Muscle of leg (tissue), 11 donors: ENCODE measurements around the gene DRD4. TPM values are rescaled to one million over a fixed set of nuclear protein-coding genes. Genes with fewer than 3 reads are reported as not detected.
"Not testable (repeated sequence)": the region's sequence is repeated elsewhere in the genome, so short reads cannot be mapped to it uniquely, and the experiment has no call there.

ENCODE experiments used
- DNase-seq: peaks from one replicate; pipeline ENCODE4 v3.0.0; 2013
- H3K27ac ChIP-seq: one replicate; pipeline ENCODE4 v1.5.1; 2013; ENCODE audit warnings: mild to moderate bottlenecking, low read length, control low read depth
- H3K27me3 ChIP-seq: one replicate; pipeline ENCODE4 v1.6.1; 2013; ENCODE audit warnings: low read length; ENCODE audit not compliant: control insufficient read depth, insufficient read depth
- H3K36me3 ChIP-seq: one replicate; pipeline ENCODE4 v1.6.1; 2013; ENCODE audit warnings: low read length; ENCODE audit not compliant: control insufficient read depth, insufficient read depth
- H3K4me1 ChIP-seq: one replicate; pipeline ENCODE4 v1.6.1; 2013; ENCODE audit warnings: low read length; ENCODE audit not compliant: control insufficient read depth, insufficient read depth
- H3K4me3 ChIP-seq: one replicate; pipeline ENCODE4 v1.5.1; 2013; ENCODE audit warnings: low read length, control low read depth
- H3K9me3 ChIP-seq: replicated peaks from 2 replicates; pipeline ENCODE4 v1.6.1; 2013; ENCODE audit warnings: low read depth, low read length; ENCODE audit not compliant: control insufficient read depth
- WGBS: methylation state at CpG from one replicate; pipeline ENCODE4 v1.1.5; 2013; ENCODE audit warnings: missing lambda C conversion rate; ENCODE audit not compliant: insufficient coverage; 5-methylcytosine and 5-hydroxymethylcytosine counted together
- polyA plus RNA-seq, 8 donors: library from polyadenylated mRNA; unstranded; fragments of 120-200 nt; gene quantifications; one replicate each; pipeline versions ENCODE4 v1.2.1 to v1.2.3, GENCODE V29; 2013; ENCODE audit warnings: inconsistent platforms in 1 of 8, low replicate concordance in 1 of 8; ENCODE audit not compliant: insufficient read length in 8 of 8, insufficient read depth in 1 of 8
- total RNA-seq: library from RNA; stranded (reverse); fragments of 120-200 nt; gene quantifications from one replicate; pipeline ENCODE4 v1.2.4, GENCODE V29; 2013

Gene DRD4
- total and polyA plus RNA-seq, 9 donors = 0.18 to 2.0 (median 0.77) TPM

GRCh38 chr11:643849-644738 lies 7.0 kb downstream of the DRD4 start:
- Histone ChIP-seq H3K36me3 (peaks cover 29% of the 10 kb centered on the region), H3K4me1 (peaks cover 8% of the 10 kb centered on the region), H3K4me3 (no peak overlapping the region), H3K27me3 (peaks cover 23% of the 10 kb centered on the region), H3K9me3 (no peaks in the 10 kb centered on the region), H3K27ac (no peak overlapping the region)
- no peak for DNase-seq
- whole genome bisulfite sequencing = 83% methylated on average over 44 of the region's 50 CpGs

DNA sequence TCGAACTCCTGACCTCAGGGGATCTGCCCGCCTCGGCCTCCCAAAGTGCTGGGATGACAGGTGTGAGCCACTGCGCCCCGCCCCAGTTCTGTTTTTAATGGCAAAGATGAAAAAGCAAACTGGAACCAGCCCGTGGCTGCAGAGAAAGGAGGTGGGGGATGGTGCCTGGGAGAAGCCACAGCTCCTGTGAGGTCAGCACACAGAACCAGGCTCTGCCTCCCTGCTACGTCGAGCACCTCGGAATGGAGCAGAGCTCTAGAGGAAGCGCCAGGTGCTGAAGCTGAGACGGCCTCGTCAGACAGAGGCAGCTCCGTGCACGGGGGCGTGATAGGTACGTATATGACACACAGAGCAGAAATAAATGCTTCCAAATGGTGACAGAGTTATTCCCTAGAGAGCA lies 8.5 kb downstream of the DRD4 start:
- no peak overlapping the region for H3K27ac ChIP-seq
- H3K36me3 ChIP-seq = peaks cover 29% of the 10 kb centered on the region
- H3K9me3 ChIP-seq = no peaks in the 10 kb centered on the region
- peaks cover 11% of the 10 kb centered on the region for H3K27me3 ChIP-seq
- H3K4me3 ChIP-seq = no peak overlapping the region
- WGBS = 81% methylated on average over 14 of the region's 16 CpGs
- no peak for DNase-seq
- peaks cover 5% of the 10 kb centered on the region for H3K4me1 ChIP-seq

DNA sequence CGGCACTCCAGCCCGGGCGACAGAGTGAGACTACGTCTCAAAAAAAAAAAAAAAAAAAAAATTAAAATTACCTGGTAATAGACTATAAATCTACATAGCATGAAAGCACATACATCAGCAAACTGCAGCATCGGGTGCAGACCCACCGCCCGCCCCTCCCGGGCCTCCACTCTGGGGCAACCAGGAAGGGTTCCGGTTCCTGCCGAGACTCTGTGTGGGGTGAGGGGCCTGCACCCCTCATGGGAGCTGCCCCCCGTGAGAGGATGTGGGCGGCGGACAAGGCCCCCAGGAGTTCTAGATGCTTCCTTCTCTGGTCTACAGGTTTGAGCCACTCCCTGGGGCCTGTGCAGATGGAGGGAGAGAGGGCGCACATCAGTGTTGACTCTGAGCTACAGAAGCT lies 9.1 kb downstream of the DRD4 start:
- H3K4me3 ChIP-seq = no peak overlapping the region
- H3K36me3 ChIP-seq = peaks cover 29% of the 10 kb centered on the region

GRCh38 chr11:647672-648158 lies 10.6 kb downstream of the DRD4 start:
- peaks cover 24% of the 10 kb centered on the region for H3K36me3 ChIP-seq
- H3K27ac ChIP-seq, H3K27me3 ChIP-seq, DNase-seq, H3K4me1 ChIP-seq, H3K9me3 ChIP-seq, H3K4me3 ChIP-seq: not testable (repeated sequence)
- 87% methylated on average over 3 of the region's 14 CpGs for WGBS

More for the DNA sequence above, 9.1 kb downstream of the DRD4 start:
- no peaks in the 10 kb centered on the region for H3K9me3 ChIP-seq
- 84% methylated on average over 5 of the region's 14 CpGs for WGBS
- H3K4me1 ChIP-seq = no peaks in the 10 kb centered on the region
- DNase-seq = no peak
- H3K27ac ChIP-seq = no peak overlapping the region
- peaks cover 4% of the 10 kb centered on the region for H3K27me3 ChIP-seq

DNA sequence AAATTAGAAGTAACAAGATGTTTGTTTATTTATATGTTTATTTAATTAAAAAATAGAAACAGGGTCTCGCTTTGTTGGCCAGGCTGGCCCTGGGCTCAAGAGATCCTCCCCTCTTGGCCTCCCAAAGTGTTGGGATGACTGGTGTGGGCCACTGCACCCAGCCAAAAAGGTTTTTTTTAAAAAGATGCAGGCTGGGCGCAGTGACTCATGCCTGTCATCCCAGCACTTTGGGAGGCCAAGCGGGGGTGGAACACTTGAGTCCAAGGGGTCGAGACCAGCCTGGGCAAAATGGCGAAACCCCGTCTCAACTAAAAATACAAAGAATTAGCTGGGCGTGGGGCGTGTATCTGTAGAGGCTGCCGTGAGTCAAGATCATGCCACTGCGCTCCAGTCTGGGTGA lies 13.4 kb downstream of the DRD4 start:
- no peaks in the 10 kb centered on the region for H3K4me1 ChIP-seq
- DNase-seq = no peak
- H3K9me3 ChIP-seq = no peaks in the 10 kb centered on the region
- H3K27me3 ChIP-seq = no peaks in the 10 kb centered on the region
- peaks cover 11% of the 10 kb centered on the region for H3K36me3 ChIP-seq
- H3K4me3 ChIP-seq = no peak overlapping the region
- H3K27ac ChIP-seq = no peak overlapping the region
- 95% methylated on average over 7 of the region's 10 CpGs for WGBS

DNA sequence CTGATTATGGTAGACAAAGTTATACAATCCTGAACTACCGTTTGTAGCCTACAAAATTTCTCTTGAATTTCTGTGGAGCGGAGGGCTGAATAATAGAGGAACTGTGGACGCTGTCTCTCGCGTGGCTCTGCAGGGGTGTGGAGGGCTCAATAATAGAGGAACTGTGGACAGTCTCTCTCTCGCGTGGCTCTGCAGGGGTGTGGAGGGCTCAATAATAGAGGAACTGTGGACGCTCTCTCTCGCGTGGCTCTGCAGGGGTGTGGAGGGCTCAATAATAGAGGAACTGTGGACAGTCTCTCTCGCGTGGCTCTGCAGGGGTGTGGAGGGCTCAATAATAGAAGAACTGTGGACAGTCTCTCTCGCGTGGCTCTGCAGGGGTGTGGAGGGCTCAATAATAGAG lies 16.1 kb downstream of the DRD4 start:
- H3K36me3 ChIP-seq = peaks cover 18% of the 10 kb centered on the region
- 94% methylated on average over 14 of the region's 14 CpGs for WGBS
- not testable (repeated sequence) for H3K4me1 ChIP-seq

GRCh38 chr11:653837-654236 lies 16.8 kb downstream of the DRD4 start:
- no peaks in the 10 kb centered on the region for H3K27me3 ChIP-seq
- H3K4me1 ChIP-seq = no peaks in the 10 kb centered on the region
- no peaks in the 10 kb centered on the region for H3K9me3 ChIP-seq
- H3K4me3 ChIP-seq = no peak overlapping the region
- peaks cover 23% of the 10 kb centered on the region for H3K36me3 ChIP-seq
- 92% methylated on average over 14 of the region's 15 CpGs for WGBS
- no peak for DNase-seq
- no peak overlapping the region for H3K27ac ChIP-seq

More for the DNA sequence above, 16.1 kb downstream of the DRD4 start:
- DNase-seq, H3K27me3 ChIP-seq, H3K27ac ChIP-seq, H3K4me3 ChIP-seq, H3K9me3 ChIP-seq: not testable (repeated sequence)

DNA sequence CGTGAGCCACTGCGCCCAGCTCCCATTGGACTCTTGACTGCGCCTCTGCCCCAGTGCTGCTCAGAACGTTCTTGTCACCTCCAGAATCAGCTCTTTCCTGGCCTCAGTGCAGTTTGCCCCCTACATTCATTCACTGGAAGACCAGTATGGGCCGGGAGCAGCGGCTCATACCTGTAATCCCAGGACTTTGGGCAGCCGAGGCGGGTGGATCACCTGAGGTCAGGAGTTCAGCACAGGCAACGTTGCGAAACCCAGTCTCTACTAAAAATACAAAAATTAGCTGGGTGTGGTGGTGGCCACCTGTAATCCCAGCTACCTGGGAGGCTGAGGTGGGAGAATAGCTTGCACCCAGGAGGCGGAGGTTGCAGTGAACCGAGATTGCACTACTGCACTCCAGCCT lies 17.4 kb downstream of the DRD4 start:
- not testable (repeated sequence) for H3K27me3 ChIP-seq, H3K9me3 ChIP-seq, H3K4me3 ChIP-seq, H3K4me1 ChIP-seq, H3K27ac ChIP-seq, DNase-seq
- 95% methylated on average over 8 of the region's 12 CpGs for WGBS
- H3K36me3 ChIP-seq = peaks cover 26% of the 10 kb centered on the region

DNA sequence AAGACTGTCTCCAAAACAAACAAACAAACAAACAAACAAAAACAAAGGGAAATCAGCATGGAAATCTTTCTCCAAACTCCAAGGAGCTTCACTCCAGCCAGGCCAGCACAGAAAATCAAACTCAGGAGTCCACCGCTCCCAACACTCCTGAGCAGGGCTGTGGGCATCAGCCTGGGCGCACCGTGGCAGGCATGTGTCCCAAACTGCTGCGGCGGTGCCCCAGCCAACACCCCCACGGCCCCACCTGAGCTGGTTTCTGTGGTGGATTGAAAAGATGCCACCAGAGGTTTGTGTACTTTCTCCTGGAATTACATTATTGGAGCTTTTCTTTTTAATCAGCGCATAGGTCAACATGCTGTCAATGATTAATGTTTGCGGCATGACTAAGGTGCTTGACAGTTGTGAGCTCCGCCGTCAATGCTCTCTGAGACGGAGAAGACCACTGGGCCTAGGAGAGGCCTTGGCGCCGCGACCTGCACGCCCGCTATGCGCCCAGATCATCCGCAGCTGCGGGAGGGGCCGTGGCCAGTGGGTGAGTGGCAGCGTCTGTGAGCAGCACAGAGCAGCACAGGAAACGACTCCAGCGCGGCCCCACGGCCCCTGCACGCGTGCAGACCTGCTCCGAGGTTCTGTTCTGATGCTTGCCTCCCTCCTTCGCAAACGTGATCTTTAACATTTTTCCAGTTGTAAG lies 18.1 kb downstream of the DRD4 start:
- 89% methylated on average over 21 of the region's 30 CpGs for WGBS
- H3K4me1 ChIP-seq = no peaks in the 10 kb centered on the region

DNA sequence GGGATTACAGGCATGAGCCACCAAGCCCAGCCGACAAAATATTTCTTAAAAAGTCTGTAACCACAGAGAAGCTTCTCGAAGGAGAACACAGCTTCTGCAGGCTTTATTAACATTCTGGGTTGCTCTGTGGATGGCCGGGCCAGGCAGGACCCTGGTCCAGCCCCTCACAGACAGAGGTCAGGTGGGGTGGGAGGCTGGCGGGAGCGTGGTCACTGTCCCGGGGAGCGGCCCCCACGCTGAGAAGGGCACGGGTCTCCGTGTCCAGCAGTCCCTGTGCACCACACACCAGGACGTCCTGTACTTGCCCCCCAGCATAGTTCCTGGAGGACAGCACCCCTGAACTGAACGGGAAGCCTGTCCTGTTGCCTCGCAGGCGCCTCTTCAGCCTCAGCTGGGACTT lies 19.4 kb downstream of the DRD4 start:
- no peak overlapping the region for H3K4me3 ChIP-seq
- DNase-seq = no peak
- H3K36me3 ChIP-seq = peaks cover 36% of the 10 kb centered on the region
- no peak overlapping the region for H3K27ac ChIP-seq
- no peaks in the 10 kb centered on the region for H3K27me3 ChIP-seq
- H3K9me3 ChIP-seq = no peaks in the 10 kb centered on the region
- WGBS = 91% methylated on average over 4 of the region's 14 CpGs
- H3K4me1 ChIP-seq = no peaks in the 10 kb centered on the region

More for the DNA sequence above, 18.1 kb downstream of the DRD4 start:
- DNase-seq = no peak
- no peaks in the 10 kb centered on the region for H3K9me3 ChIP-seq
- no peak overlapping the region for H3K27ac ChIP-seq
- H3K27me3 ChIP-seq = no peaks in the 10 kb centered on the region
- H3K36me3 ChIP-seq = peaks cover 34% of the 10 kb centered on the region
- H3K4me3 ChIP-seq = no peak overlapping the region
